Astrocyte (in vitro differentiated cells and primary cell): ENCODE data around the gene IGSF22. TPM values are rescaled to one million over a fixed set of nuclear protein-coding genes. Genes with fewer than 3 reads are reported as not detected.

Experiments used
- DNase-seq: peaks from one replicate; pipeline ENCODE4 v3.0.0-alpha.2; 2010; ENCODE audit warnings: low read depth
- FAIRE-seq: peaks from 2 replicates; lab custom pipeline; 2011; peaks lifted over from hg19 to GRCh38; lab: Jason Lieb, UNC
- H2AFZ ChIP-seq: 2 replicates; pipeline ENCODE4 v1.6.0; 2012; ENCODE audit warnings: low read depth, low read length, inconsistent platforms
- H3K27ac ChIP-seq: 2 replicates; pipeline ENCODE4 v1.5.1; 2011; ENCODE audit warnings: low read depth, low read length, inconsistent platforms
- H3K27me3 ChIP-seq: 2 replicates; pipeline ENCODE4 v1.6.0; 2011; ENCODE audit warnings: low read length, inconsistent platforms; ENCODE audit not compliant: insufficient read depth
- H3K36me3 ChIP-seq: 2 replicates; pipeline ENCODE4 v1.5.1; 2011; ENCODE audit warnings: low read length, inconsistent platforms; ENCODE audit not compliant: insufficient read depth
- H3K4me1 ChIP-seq: 2 replicates; pipeline ENCODE4 v1.5.1; 2011; ENCODE audit warnings: low read length, inconsistent platforms; ENCODE audit not compliant: insufficient read depth
- H3K4me2 ChIP-seq: 2 replicates; pipeline ENCODE4 v1.6.0; 2012; ENCODE audit warnings: low read length, inconsistent platforms
- H3K4me3 ChIP-seq: 2 replicates; pipeline ENCODE4 v1.5.1; 2011; ENCODE audit warnings: low read depth, mild to moderate bottlenecking, low read length, inconsistent platforms; ENCODE audit not compliant: insufficient read depth
- H3K79me2 ChIP-seq: 2 replicates; pipeline ENCODE4 v1.6.0; 2012; ENCODE audit warnings: mild to moderate bottlenecking, low read length, inconsistent platforms; ENCODE audit not compliant: insufficient read depth
- H3K9ac ChIP-seq: 2 replicates; pipeline ENCODE4 v1.6.0; 2012; ENCODE audit warnings: mild to moderate bottlenecking, low read length, inconsistent platforms
- H3K9me3 ChIP-seq: 2 replicates; pipeline ENCODE4 v1.5.1; 2012; ENCODE audit warnings: low read depth, mild to moderate bottlenecking, low read length, inconsistent platforms; ENCODE audit not compliant: insufficient read depth
- H4K20me1 ChIP-seq: 2 replicates; pipeline ENCODE4 v1.6.0; 2012; ENCODE audit warnings: low read length, inconsistent platforms; ENCODE audit not compliant: insufficient read depth
- H3K27ac Mint-ChIP-seq: one replicate; pipeline ENCODE4 v1.8.0; 2021; ENCODE audit warnings: mild to moderate bottlenecking, mixed read lengths; ENCODE audit not compliant: unreplicated experiment
- H3K27me3 Mint-ChIP-seq: one replicate; pipeline ENCODE4 v1.8.0; 2021; ENCODE audit warnings: low read depth, mixed read lengths; ENCODE audit not compliant: unreplicated experiment
- H3K36me3 Mint-ChIP-seq: one replicate; pipeline ENCODE4 v1.8.0; 2021; ENCODE audit warnings: low read depth, mixed read lengths; ENCODE audit not compliant: unreplicated experiment
- H3K4me1 Mint-ChIP-seq: one replicate; pipeline ENCODE4 v1.8.0; 2021; ENCODE audit warnings: low read depth, mixed read lengths; ENCODE audit not compliant: unreplicated experiment
- H3K4me3 Mint-ChIP-seq: one replicate; pipeline ENCODE4 v1.8.0; 2021; ENCODE audit warnings: mild to moderate bottlenecking, moderate library complexity, mixed read lengths; ENCODE audit not compliant: unreplicated experiment
- H3K9me3 Mint-ChIP-seq: one replicate; pipeline ENCODE4 v1.8.0; 2021; ENCODE audit warnings: mild to moderate bottlenecking, mixed read lengths; ENCODE audit not compliant: unreplicated experiment
- EZH2 ChIP-seq: IDR thresholded peaks from 2 replicates; pipeline ENCODE4 v1.6.1; 2012; ENCODE audit warnings: mild to moderate bottlenecking, low read length, inconsistent platforms; ENCODE audit not compliant: insufficient read depth
- total RNA-seq: library from RNA; stranded (reverse); gene quantifications from 2 replicates; pipeline ENCODE4 v1.2.1, GENCODE V29; 2021
- TF ChIP-seq, protein P1 (sequence below): IDR thresholded peaks from 2 replicates; pipeline ENCODE4 v1.5.1; 2011; ENCODE audit warnings: low read depth, mild to moderate bottlenecking, inconsistent platforms, low read length, moderate library complexity; ENCODE audit not compliant: insufficient read depth

Gene IGSF22
- total RNA-seq, 1 donor from 2014 or later, result 0.05 TPM

DNA sequence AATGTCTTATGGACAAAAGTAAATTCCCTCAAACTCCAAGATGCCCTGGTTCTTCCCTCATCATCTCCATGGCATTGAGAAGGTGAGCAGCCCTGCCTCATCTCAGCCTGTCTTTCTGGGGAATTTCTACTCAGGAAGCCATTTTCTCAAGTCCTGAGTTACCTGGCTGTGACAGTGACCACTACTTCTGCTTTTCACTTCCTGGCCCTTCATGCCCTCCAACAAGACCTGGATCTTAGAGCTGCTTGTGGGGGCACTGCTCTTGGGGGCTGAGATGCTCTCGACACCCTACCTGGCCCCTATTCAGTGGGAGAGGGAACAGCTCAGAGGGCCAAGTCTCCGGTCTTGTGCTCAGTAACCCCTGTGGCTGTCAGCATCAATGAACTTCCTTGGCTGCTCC lies 5.5 kb upstream of the IGSF22 start:
- Histone ChIP-seq H3K9ac (no peak overlapping the region), H3K79me2 (no peaks in the 10 kb centered on the region), H3K36me3 (no peaks in the 10 kb centered on the region), H3K4me3 (no peak overlapping the region), H3K27me3 (no peaks in the 10 kb centered on the region), H3K27ac (no peak overlapping the region), H3K4me2 (no peak overlapping the region), H2AFZ (no peak overlapping the region), H4K20me1 (no peaks in the 10 kb centered on the region), H3K9me3 (no peaks in the 10 kb centered on the region), H3K4me1 (no peaks in the 10 kb centered on the region)
- TF ChIP-seq, protein P1, sequence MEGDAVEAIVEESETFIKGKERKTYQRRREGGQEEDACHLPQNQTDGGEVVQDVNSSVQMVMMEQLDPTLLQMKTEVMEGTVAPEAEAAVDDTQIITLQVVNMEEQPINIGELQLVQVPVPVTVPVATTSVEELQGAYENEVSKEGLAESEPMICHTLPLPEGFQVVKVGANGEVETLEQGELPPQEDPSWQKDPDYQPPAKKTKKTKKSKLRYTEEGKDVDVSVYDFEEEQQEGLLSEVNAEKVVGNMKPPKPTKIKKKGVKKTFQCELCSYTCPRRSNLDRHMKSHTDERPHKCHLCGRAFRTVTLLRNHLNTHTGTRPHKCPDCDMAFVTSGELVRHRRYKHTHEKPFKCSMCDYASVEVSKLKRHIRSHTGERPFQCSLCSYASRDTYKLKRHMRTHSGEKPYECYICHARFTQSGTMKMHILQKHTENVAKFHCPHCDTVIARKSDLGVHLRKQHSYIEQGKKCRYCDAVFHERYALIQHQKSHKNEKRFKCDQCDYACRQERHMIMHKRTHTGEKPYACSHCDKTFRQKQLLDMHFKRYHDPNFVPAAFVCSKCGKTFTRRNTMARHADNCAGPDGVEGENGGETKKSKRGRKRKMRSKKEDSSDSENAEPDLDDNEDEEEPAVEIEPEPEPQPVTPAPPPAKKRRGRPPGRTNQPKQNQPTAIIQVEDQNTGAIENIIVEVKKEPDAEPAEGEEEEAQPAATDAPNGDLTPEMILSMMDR, result no peak
- TF ChIP-seq EZH2, result no peak
- no peak overlapping the region for H3K4me3 Mint-ChIP-seq
- no peaks in the 10 kb centered on the region for H3K36me3 Mint-ChIP-seq
- DNase-seq (no peak), FAIRE-seq (no peak)
- peaks cover 10% of the 10 kb centered on the region for H3K27me3 Mint-ChIP-seq
- H3K4me1 Mint-ChIP-seq, result no peaks in the 10 kb centered on the region
- H3K9me3 Mint-ChIP-seq, result no peaks in the 10 kb centered on the region
- no peak overlapping the region for H3K27ac Mint-ChIP-seq

DNA sequence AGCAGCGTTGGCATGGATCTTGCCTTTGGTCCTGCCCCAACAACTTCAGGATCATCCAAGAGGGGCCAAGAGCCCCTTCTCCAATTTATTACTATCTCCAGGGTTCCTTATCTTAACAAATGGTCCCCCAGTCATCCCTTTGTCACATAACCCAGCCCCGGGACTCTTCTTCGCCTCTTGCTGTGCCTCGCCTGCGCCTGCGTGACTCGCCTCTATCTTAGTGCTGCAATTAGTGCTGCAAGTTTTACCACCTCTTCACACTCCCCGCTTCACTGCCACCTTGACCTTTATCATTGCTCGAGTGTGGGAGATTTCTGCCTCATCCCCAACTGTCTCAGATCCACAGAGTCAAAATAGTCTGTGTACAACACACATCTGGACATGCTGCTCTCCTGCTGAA lies 4.0 kb upstream of the IGSF22 start:
- Histone ChIP-seq H3K36me3 (no peaks in the 10 kb centered on the region), H3K27me3 (no peaks in the 10 kb centered on the region), H2AFZ (no peak overlapping the region), H3K4me3 (no peak overlapping the region), H3K4me1 (no peaks in the 10 kb centered on the region), H3K9me3 (no peaks in the 10 kb centered on the region), H3K4me2 (no peak overlapping the region), H3K79me2 (no peaks in the 10 kb centered on the region), H3K27ac (no peak overlapping the region), H4K20me1 (no peaks in the 10 kb centered on the region), H3K9ac (no peak overlapping the region)
- Mint-ChIP-seq H3K4me1 (no peaks in the 10 kb centered on the region), H3K9me3 (no peaks in the 10 kb centered on the region), H3K27me3 (peaks cover 3% of the 10 kb centered on the region), H3K4me3 (no peak overlapping the region), H3K27ac (no peak overlapping the region), H3K36me3 (no peaks in the 10 kb centered on the region)
- no peak for DNase-seq
- TF ChIP-seq, protein P1, result no peak
- no peak for TF ChIP-seq EZH2
- no peak for FAIRE-seq

DNA sequence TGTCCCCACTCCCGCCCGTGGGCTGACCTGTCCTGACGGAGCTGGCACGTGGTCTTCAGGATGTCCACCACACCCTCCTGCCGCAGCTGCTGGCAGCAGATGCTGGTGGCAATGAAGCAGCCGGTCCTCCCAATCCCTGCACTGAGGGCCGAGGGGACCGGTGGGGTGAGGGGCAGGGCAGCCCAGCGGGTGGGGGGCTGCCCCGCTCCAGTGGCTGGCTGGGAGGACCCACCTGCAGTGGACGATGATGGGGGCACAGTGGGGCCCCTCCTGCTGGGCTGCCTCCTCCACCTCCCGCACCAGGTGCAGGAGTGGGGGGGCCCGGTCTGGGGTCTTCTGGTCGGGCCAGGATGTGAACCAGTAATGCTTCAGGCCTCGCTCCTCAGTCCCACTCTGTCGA lies 3.4 kb upstream of the IGSF22 start:
- no peak for FAIRE-seq
- Mint-ChIP-seq H3K36me3 (no peaks in the 10 kb centered on the region), H3K27me3 (peaks cover 3% of the 10 kb centered on the region), H3K9me3 (no peaks in the 10 kb centered on the region), H3K4me3 (no peak overlapping the region), H3K4me1 (no peaks in the 10 kb centered on the region), H3K27ac (no peak overlapping the region)
- Histone ChIP-seq H3K27ac (no peak overlapping the region), H2AFZ (no peak overlapping the region), H3K9ac (no peak overlapping the region), H3K4me2 (no peak overlapping the region), H3K27me3 (no peaks in the 10 kb centered on the region), H3K79me2 (no peaks in the 10 kb centered on the region), H3K36me3 (no peaks in the 10 kb centered on the region), H4K20me1 (no peaks in the 10 kb centered on the region), H3K9me3 (no peaks in the 10 kb centered on the region), H3K4me3 (no peak overlapping the region), H3K4me1 (no peaks in the 10 kb centered on the region)
- no peak for TF ChIP-seq EZH2
- TF ChIP-seq, protein P1, result no peak
- no peak for DNase-seq
